ENCODE data around the gene RBM3. TPM values are rescaled to one million over a fixed set of nuclear protein-coding genes. Genes with fewer than 3 reads are reported as not detected.

The RBM3 gene
- total RNA-seq, 1 donor from 2014 or later = 172 TPM

DNA sequence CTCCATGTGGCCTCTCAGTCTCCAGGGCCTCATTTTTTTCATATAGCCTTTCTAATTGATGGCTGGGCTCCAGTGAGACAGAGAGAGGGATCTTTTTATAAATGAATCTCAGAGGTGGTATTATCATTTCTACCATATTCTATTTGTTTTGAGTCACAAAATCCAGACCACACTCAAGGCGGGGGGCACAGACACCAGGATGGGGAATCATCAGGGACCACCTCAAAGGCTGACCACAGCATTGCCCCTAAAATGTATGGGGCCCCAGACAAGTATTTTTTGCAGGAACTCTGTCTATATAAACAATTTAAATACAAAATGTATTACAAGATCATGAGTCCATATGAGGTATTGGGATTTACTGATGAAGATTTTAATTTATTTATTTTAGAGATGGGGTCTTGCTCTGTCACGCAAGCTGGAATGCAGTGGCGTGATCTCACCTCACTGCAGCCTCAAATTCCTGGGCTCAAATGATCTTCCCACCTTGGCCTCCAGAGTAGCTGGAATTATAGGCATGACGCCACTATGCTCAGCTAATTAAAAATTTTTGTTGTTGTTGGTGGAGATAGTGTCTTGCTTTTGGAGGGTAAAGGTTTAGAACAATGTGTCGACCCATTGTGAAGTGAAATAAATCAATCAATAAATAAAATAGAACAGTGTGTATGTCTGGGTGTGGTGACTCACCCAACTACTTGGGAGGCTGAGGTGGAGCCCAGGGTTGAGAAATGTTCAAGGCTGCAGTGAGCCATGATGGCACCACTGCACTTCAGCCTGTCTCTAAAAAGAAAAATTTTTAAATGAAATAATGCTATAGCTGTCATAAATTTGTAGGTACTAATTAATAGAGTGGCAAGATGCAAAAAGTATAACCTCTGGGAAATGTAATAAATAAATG, 52.4 kb downstream of the RBM3 start:
- no peak for DNase-seq

Small RNA genes within 50 kb of the gene (small RNA-seq; reads per million reads assigned to genes)
- gene MRPL32P1 = not detected

Other genes with a start within 250 kb of the RBM3 start
- gene SSX3, start 217.8 kb upstream of the RBM3 start, total RNA-seq = not detected
- not detected for gene SSX4, start 190.9 kb upstream of the RBM3 start, total RNA-seq
- gene SSX4B, start 162.5 kb upstream of the RBM3 start, total RNA-seq = not detected
- 26.5 TPM for gene SLC38A5, start 104.2 kb upstream of the RBM3 start, total RNA-seq
- 36.3 TPM for gene FTSJ1, start 98.3 kb upstream of the RBM3 start, total RNA-seq
- 5.5 TPM for gene PORCN, start 65.5 kb upstream of the RBM3 start, total RNA-seq
- gene EBP, start 52.7 kb upstream of the RBM3 start, total RNA-seq = 43.5 TPM
- gene TBC1D25, start 34.8 kb upstream of the RBM3 start, total RNA-seq = 6.2 TPM
- gene WDR13, start 23.0 kb downstream of the RBM3 start, total RNA-seq = 80.0 TPM
- 0.16 TPM for gene WAS, start 109.3 kb downstream of the RBM3 start, total RNA-seq
- gene SUV39H1, start 122.2 kb downstream of the RBM3 start, total RNA-seq = 2.8 TPM
- not detected for gene GLOD5, start 187.3 kb downstream of the RBM3 start, total RNA-seq
- 0.31 TPM for gene GATA1, start 212.1 kb downstream of the RBM3 start, total RNA-seq
- 64.1 TPM for gene HDAC6, start 227.6 kb downstream of the RBM3 start, total RNA-seq